Skin epidermis (tissue), 12 donors: Measurements from ENCODE around the gene KNDC1.

Experiments used
- H3K27ac ChIP-seq, 21 experiments: fragments of 200-600 bp; sonication (generic) in 11 of 21; one replicate each; pipeline ENCODE4 v1.5.0; 2020; ENCODE audit warnings: mild to moderate bottlenecking in 3 of 21, inconsistent platforms in 2 of 21, moderate library complexity in 2 of 21
- H3K4me3 ChIP-seq, 7 experiments: fragments of 200-600 bp; sonication (generic) in 2 of 7; one replicate each; pipeline ENCODE4 v1.5.0; 2020; ENCODE audit warnings: inconsistent platforms in 2 of 7, mild to moderate bottlenecking in 2 of 7, moderate library complexity in 1 of 7

The KNDC1 gene

DNA sequence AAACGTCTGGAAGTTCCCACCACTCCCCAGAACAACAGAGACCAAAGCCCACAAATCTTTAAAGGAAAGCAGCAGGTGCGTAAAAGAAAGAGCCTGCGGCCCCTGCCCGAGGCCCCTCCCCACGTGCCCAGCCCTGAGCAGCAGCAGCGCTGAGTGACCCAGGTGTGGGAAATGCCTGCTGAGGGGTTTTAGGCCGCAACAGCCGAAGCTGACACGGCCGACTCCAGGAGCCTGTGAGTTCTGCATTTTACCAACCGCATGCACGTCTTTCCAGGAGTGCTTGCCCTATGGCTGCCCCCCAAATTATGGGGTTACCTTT is 1.6 kb upstream of the KNDC1 start:
- H3K27ac ChIP-seq = no peak overlapping the region
- no peak overlapping the region for H3K4me3 ChIP-seq

DNA sequence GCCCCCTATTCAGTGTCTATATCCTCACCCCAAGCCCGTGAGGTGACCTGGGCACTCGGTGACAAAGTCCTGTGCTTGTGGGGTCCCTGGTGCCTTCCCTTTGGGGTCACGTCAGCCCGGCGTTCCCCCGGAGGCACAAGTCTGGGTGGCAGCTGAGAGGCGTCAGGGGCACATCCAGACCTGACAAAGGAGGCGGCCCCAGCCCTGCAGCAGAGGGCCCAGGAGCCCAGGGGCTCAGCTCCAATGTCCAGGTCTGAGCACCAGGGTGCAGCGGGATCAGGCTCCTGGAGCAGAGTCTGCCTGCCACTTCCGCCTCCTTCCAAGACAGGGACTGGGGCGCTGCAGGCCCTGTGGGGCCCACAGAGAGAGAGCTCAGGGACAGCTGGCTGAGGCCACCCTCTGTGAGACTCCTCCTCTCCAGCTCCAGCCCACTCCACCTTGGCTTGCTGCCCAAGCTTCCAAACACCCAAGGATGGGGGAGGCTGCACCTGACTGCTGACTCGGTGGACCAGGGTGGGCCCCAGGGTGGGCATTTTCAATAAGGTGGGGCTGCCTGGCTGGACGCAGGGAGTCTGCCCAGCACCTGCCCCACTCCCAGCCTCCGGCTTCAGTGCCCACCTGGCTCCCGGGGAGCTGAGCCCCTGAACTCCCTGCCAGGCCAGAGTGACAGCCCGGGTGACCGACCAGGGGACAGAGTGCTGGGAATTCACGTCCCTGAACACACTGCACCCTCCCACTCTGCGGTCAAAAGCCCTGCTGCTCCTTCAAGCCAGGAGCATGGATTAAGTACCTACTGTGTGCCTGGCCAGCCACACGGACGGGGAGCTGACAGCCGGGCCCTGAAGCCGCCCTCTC is 1.0 kb upstream of the KNDC1 start:
- Histone ChIP-seq H3K4me3 (no peak overlapping the region), H3K27ac (no peak overlapping the region)

DNA sequence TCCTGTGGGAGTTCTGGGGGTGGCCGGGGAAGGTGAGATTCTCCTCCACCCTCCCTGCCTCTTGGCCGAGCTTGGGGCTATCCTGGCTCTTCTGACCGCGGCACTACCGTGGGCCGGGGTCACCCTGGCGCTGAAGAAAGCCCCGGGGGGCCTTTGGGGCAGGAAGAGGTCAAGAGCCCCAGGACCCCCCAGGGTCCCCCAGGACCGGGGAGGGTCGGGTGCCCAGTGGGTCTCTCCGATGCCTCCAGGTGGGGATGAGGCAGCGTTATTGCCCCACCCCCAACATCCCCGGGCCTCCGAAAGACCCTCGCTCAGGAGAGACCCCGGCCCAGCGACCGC is 439 bp upstream of the KNDC1 start:
- Histone ChIP-seq H3K27ac (no peak overlapping the region), H3K4me3 (peak overlapping the region in 1 of 7 experiments; percentile 61)

- H3K4me3 ChIP-seq = peak overlapping the region; percentile 22 to 61 (median 40)
- H3K27ac ChIP-seq = peak overlapping the region in 1 of 21 experiments; percentile 20
Observed at GRCh38 chr10:133160826-133161471, 930 bp downstream of the KNDC1 start.

DNA sequence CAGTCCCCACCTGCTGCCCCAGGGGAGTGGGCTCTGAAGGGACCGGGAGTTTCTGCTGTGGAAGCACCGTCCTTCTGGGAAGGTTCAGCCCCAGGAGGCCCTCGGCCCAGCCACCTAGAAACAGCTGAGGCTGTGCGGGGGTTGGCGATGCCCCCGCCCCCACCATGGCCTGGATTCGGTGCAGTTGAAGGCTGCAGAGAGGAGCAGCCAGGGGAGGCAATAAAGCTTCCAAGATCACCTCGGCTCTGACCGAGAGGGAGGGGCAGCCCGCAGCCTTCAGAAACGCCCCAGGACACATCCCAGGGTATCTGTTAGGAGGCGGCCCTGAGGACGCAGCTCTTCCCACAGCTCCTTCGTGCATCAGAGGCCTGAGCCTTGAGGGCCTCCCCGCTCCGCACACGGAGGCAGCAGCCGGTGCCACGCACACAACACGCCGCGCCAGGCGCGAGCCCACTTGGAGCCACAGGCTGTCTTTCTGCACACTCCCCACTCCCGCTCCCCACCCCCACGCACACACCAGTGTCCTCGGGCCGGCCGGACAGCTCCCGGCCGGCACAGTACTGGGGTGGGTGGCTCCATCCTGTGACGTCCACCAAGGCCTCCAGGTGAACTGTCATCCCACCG is 1.6 kb downstream of the KNDC1 start:
- H3K27ac ChIP-seq = no peak overlapping the region
- no peak overlapping the region for H3K4me3 ChIP-seq

- Histone ChIP-seq H3K4me3 (no peak overlapping the region), H3K27ac (no peak overlapping the region)
Observed at GRCh38 chr10:133162178-133162909, 2.3 kb downstream of the KNDC1 start.

GRCh38 chr10:133162910-133163856 is 3.2 kb downstream of the KNDC1 start:
- H3K4me3 ChIP-seq = no peak overlapping the region
- no peak overlapping the region for H3K27ac ChIP-seq

DNA sequence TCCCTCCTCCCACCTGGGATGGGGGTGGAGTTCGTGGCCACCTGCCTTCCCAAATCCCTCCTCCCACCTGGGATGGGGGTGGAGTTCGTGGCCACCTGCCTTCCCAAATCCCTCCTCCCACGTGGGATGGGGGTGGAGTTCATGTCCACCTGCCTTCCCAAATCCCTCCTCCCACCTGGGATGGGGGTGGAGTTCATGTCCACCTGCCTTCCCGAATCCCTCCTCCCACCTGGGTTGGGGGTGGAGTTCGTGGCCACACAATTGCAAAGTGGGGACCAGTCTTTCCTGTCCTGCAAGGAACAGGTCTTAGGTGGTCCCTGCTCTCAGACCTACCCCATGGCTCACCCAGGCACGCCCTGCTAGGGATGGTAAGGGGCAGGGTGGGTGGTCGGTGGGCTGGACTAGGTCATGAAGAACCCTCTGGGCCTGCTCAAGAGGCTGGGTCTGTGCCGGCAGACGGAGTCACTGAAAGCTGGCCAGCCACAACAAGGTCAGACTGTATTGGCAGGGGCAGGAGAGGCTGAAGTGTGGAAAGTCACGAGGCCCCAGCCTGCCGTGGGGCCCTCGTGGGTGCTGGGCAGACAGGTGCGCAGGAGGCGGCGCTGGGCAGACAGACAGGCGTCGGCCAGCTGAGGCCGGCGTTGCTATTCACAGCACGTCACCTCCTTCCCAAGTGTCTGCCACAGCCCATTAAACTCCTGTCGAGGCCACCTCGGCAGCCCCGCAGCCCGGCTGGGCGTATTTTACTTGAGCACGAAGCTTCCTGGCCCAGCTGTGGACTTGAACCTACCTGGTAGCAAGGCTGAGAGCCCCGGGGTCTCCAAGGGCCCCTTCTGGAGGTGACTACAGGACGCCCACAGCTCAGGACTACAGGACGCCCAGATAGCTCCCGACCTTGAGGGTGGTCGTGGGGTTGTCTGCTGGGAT is 4.1 kb downstream of the KNDC1 start:
- H3K27ac ChIP-seq = no peak overlapping the region
- H3K4me3 ChIP-seq = no peak overlapping the region

- H3K4me3 ChIP-seq = no peak overlapping the region
- no peak overlapping the region for H3K27ac ChIP-seq
Observed at GRCh38 chr10:133164816-133165555, 5.0 kb downstream of the KNDC1 start.

DNA sequence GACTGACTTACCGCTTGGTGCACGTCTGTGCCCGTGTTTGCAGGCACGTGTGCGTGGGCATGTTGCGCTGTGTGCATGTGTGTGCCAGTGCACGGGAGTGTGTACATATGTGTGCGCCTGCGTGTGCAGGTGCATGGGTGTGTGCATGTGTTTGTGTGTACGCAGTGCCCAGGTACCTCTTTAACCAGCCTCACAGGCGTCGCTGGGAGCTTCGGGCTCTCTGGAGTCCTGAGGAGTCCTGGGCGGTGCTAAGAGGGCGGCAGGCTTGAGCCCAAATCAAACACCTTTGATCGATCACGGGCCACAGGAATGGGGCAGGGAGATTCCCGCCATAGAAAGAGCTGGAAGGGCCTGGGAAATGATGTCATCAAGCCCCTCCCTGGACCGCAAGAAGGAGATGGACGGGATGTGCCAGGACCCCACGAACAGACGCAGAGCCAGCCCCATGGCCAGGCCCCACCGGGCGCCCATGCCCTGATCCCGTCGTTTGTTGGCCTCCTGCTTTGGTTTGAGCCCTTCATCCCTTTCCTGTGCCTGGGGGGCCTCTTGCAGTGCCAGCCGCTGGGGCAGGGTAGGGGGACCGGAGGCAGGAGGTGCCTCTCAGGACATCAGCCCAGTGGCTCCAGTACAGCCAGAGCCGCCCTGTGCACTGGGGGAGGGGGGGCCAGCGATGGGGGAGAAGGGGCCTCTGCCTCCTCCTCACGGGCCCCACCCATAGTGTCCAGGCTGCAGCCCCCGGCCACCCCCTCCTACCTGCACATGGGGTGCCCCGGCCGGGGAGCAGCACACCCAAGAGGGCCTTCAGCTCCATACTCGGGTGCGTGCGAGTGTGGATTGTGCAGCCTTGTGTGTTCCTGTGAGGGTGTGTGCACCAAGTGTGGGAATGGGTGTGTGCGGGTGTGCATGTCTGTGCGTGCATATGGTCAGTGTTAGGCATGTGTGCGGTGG is 5.8 kb downstream of the KNDC1 start:
- Histone ChIP-seq H3K4me3 (no peak overlapping the region), H3K27ac (no peak overlapping the region)

DNA sequence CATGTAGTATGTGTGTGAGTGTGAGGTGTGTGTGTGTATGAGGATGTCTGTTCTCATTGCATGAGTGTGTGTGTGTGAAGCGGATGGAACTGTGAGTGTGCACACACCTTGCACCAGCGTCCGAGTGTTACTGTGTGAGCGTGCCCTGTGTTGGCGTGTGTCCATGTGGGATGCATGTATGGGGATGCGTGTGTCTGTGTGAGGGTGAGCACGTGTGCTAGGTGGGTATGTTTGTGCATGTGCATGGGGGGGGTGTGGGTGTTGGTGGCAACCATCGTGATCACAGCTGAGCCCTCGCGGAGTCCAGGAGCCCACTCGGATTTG is 6.4 kb downstream of the KNDC1 start:
- no peak overlapping the region for H3K27ac ChIP-seq
- no peak overlapping the region for H3K4me3 ChIP-seq

- H3K4me3 ChIP-seq = no peak overlapping the region
- no peak overlapping the region for H3K27ac ChIP-seq
Observed at GRCh38 chr10:133166828-133167692, 7.0 kb downstream of the KNDC1 start.

GRCh38 chr10:133167693-133168616 is 7.9 kb downstream of the KNDC1 start:
- Histone ChIP-seq H3K4me3 (no peak overlapping the region), H3K27ac (no peak overlapping the region)

GRCh38 chr10:133168617-133169031 is 8.6 kb downstream of the KNDC1 start:
- no peak overlapping the region for H3K27ac ChIP-seq

More at GRCh38 chr10:133168617-133169031, 8.6 kb downstream of the KNDC1 start:
- H3K4me3 ChIP-seq = no peak overlapping the region
